Activated naive CD4-positive, alpha-beta T cell treated with anti-CD3 and anti-CD28 coated beads, Interleukin-2, amount 10 ng/mL, durations not matched to agents 7 days and 5 days (primary cell): ENCODE measurements around the gene IQSEC3.
A peak's percentile ranks its signal among the peaks of the same experiment; 100 is the strongest.

Experiments used
- CTCF ChIA-PET: fragments of 350-600 bp; sonication (Branson Sonifier 250); formaldehyde crosslinking; loops from one replicate; lab custom pipeline; 2021; ENCODE audit warnings: antibody characterized with exemption; lab: Charles Lee
- DNase-seq: peaks from one replicate; pipeline ENCODE4 v3.0.0-alpha.2; 2020
- H3K27ac Mint-ChIP-seq: one replicate; pipeline ENCODE4 v1.8.0; 2021; ENCODE audit warnings: mild to moderate bottlenecking, moderate library complexity, mixed read lengths
- H3K27me3 Mint-ChIP-seq: one replicate; pipeline ENCODE4 v1.8.0; 2021; ENCODE audit warnings: mild to moderate bottlenecking, mixed read lengths
- H3K36me3 Mint-ChIP-seq: one replicate; pipeline ENCODE4 v1.8.0; 2021; ENCODE audit warnings: mixed read lengths
- H3K4me1 Mint-ChIP-seq: one replicate; pipeline ENCODE4 v1.8.0; 2021; ENCODE audit warnings: mixed read lengths
- H3K4me3 Mint-ChIP-seq: one replicate; pipeline ENCODE4 v1.8.0; 2021; ENCODE audit warnings: mild to moderate bottlenecking, moderate library complexity, mixed read lengths
- H3K9me3 Mint-ChIP-seq: one replicate; pipeline ENCODE4 v1.8.0; 2021; ENCODE audit warnings: mixed read lengths

The IQSEC3 gene

GRCh38 chr12:218728-219590 is 152.4 kb downstream of the IQSEC3 start:
- CTCF ChIA-PET: interaction anchor here (0.7 to 1.4 kb wide), 6 partner anchors 9 to 59 kb away, joined by 3 to 4 read pairs (median 3); no protein-coding TSS in a partner anchor
- Mint-ChIP-seq H3K27ac (no peak overlapping the region), H3K4me1 (peaks cover 4% of the 10 kb centered on the region)

GRCh38 chr12:219891-220352 is 153.4 kb downstream of the IQSEC3 start:
- Mint-ChIP-seq H3K9me3 (no peaks in the 10 kb centered on the region), H3K27me3 (peaks cover 8% of the 10 kb centered on the region), H3K4me3 (no peak overlapping the region), H3K27ac (no peak overlapping the region), H3K36me3 (no peaks in the 10 kb centered on the region), H3K4me1 (peaks cover 4% of the 10 kb centered on the region)
- DNase-seq: peak; percentile 84
- CTCF ChIA-PET: interaction anchor here (0.8 to 1.4 kb wide), 6 partner anchors 10 to 49 kb away, joined by 3 to 4 read pairs (median 3); no protein-coding TSS in a partner anchor

More at GRCh38 chr12:218728-219590, 152.4 kb downstream of the IQSEC3 start:
- Mint-ChIP-seq H3K9me3 (no peaks in the 10 kb centered on the region), H3K4me3 (no peak overlapping the region), H3K27me3 (peaks cover 17% of the 10 kb centered on the region), H3K36me3 (no peaks in the 10 kb centered on the region)
- no peak for DNase-seq

- CTCF ChIA-PET: interaction anchor here (1.2 to 1.3 kb wide), 3 partner anchors 10 to 50 kb away, joined by 3 to 5 read pairs (median 3); no protein-coding TSS in a partner anchor
- peaks cover 8% of the 10 kb centered on the region for H3K27me3 Mint-ChIP-seq
- H3K4me1 Mint-ChIP-seq: peaks cover 4% of the 10 kb centered on the region
- H3K27ac Mint-ChIP-seq: no peak overlapping the region
- H3K9me3 Mint-ChIP-seq: no peaks in the 10 kb centered on the region
- no peak overlapping the region for H3K4me3 Mint-ChIP-seq
- DNase-seq: no peak
- H3K36me3 Mint-ChIP-seq: no peaks in the 10 kb centered on the region
Measured at GRCh38 chr12:220491-220890, 153.9 kb downstream of the IQSEC3 start.

- DNase-seq: no peak
- Mint-ChIP-seq H3K4me1 (peaks cover 4% of the 10 kb centered on the region), H3K27me3 (peaks cover 6% of the 10 kb centered on the region), H3K27ac (no peak overlapping the region), H3K9me3 (no peaks in the 10 kb centered on the region), H3K4me3 (no peak overlapping the region), H3K36me3 (no peaks in the 10 kb centered on the region)
- CTCF ChIA-PET: interaction anchor here (1.2 to 1.3 kb wide), 2 partner anchors 9 to 11 kb away, joined by 3 to 5 read pairs; no protein-coding TSS in a partner anchor
Measured at GRCh38 chr12:220946-221550, 154.5 kb downstream of the IQSEC3 start.

GRCh38 chr12:221736-222135 is 155.2 kb downstream of the IQSEC3 start:
- Mint-ChIP-seq H3K4me3 (no peak overlapping the region), H3K4me1 (peaks cover 4% of the 10 kb centered on the region), H3K9me3 (no peaks in the 10 kb centered on the region), H3K27ac (no peak overlapping the region), H3K27me3 (peaks cover 4% of the 10 kb centered on the region), H3K36me3 (no peaks in the 10 kb centered on the region)
- CTCF ChIA-PET: no interaction called here
- no peak for DNase-seq

GRCh38 chr12:223841-224240 is 157.3 kb downstream of the IQSEC3 start:
- Mint-ChIP-seq H3K27ac (no peak overlapping the region), H3K27me3 (peaks cover 9% of the 10 kb centered on the region), H3K9me3 (no peaks in the 10 kb centered on the region), H3K4me3 (no peak overlapping the region), H3K4me1 (peaks cover 4% of the 10 kb centered on the region), H3K36me3 (no peaks in the 10 kb centered on the region)
- DNase-seq: no peak
- CTCF ChIA-PET: no interaction called here

GRCh38 chr12:224330-224729 is 157.8 kb downstream of the IQSEC3 start:
- Mint-ChIP-seq H3K27me3 (peaks cover 11% of the 10 kb centered on the region), H3K4me3 (no peak overlapping the region), H3K36me3 (no peaks in the 10 kb centered on the region), H3K9me3 (no peaks in the 10 kb centered on the region), H3K27ac (no peak overlapping the region), H3K4me1 (peaks cover 4% of the 10 kb centered on the region)
- CTCF ChIA-PET: no interaction called here
- DNase-seq: no peak

- Mint-ChIP-seq H3K4me3 (no peak overlapping the region), H3K4me1 (peaks cover under 1% of the 10 kb centered on the region), H3K9me3 (no peaks in the 10 kb centered on the region), H3K27ac (no peak overlapping the region), H3K27me3 (peaks cover 15% of the 10 kb centered on the region), H3K36me3 (no peaks in the 10 kb centered on the region)
- DNase-seq: peak; percentile 14
- CTCF ChIA-PET: no interaction called here
Measured at GRCh38 chr12:225012-225411, 158.4 kb downstream of the IQSEC3 start.

GRCh38 chr12:226401-226800 is 159.8 kb downstream of the IQSEC3 start:
- H3K27ac Mint-ChIP-seq: no peak overlapping the region
- CTCF ChIA-PET: no interaction called here
- no peaks in the 10 kb centered on the region for H3K36me3 Mint-ChIP-seq
- no peaks in the 10 kb centered on the region for H3K9me3 Mint-ChIP-seq
- no peak overlapping the region for H3K4me3 Mint-ChIP-seq
- DNase-seq: peak; percentile 7
- no peaks in the 10 kb centered on the region for H3K4me1 Mint-ChIP-seq
- peaks cover 15% of the 10 kb centered on the region for H3K27me3 Mint-ChIP-seq

GRCh38 chr12:227286-227915 is 160.8 kb downstream of the IQSEC3 start:
- CTCF ChIA-PET: no interaction called here

More at GRCh38 chr12:227286-227915, 160.8 kb downstream of the IQSEC3 start:
- peak; percentile 14 for DNase-seq
- Mint-ChIP-seq H3K4me1 (no peaks in the 10 kb centered on the region), H3K36me3 (no peaks in the 10 kb centered on the region), H3K4me3 (no peak overlapping the region), H3K27ac (no peak overlapping the region), H3K9me3 (no peaks in the 10 kb centered on the region), H3K27me3 (peaks cover 15% of the 10 kb centered on the region)
